Gastrocnemius medialis (tissue), 4 donors: Measurements from ENCODE around the gene AGGF1.
"Not testable (repeated sequence)": the region's sequence is repeated elsewhere in the genome, so short reads cannot be mapped to it uniquely, and the experiment has no call there.

Source experiments
- CTCF ChIP-seq, 5 experiments: fragments of 450-650 bp in 3 of 5; fragments of 200-600 bp in 2 of 5; sonication (generic) in 2 of 5; IDR thresholded peaks in 4 of 5; conservative IDR thresholded peaks in 1 of 5; 1 replicate in 4 of 5; 2 replicates in 1 of 5; pipeline ENCODE4 v1.5.1; 2016 to 2019; ENCODE audit warnings: antibody characterized with exemption in 5 of 5, mild to moderate bottlenecking in 3 of 5, moderate library complexity in 3 of 5
- POLR2A ChIP-seq, 2 donors: fragments of 450-650 bp; IDR thresholded peaks; one replicate each; pipeline ENCODE4 v1.6.1; 2017; ENCODE audit warnings: antibody characterized with exemption in 2 of 2, mild to moderate bottlenecking in 2 of 2, moderate library complexity in 2 of 2

GRCh38 chr5:76998251-76998650 is 32.0 kb upstream of the AGGF1 start:
- TF ChIP-seq CTCF (IDR thresholded peaks at IDR 0.05 in 4 of 5, conservative IDR thresholded peaks at IDR 0.05 in 1 of 5); POLR2A (IDR thresholded peaks at IDR 0.05): not testable (repeated sequence)
